ENCODE data around the gene GTPBP3.

GTPBP3 gene

GRCh38 chr19:17309198-17309964 is 28.0 kb upstream of the GTPBP3 start, which contains the start of gene DDA1:
TSS of gene DDA1 (plus strand) at chr19:17309563. CDS start at chr19:17309655, 92 bp downstream.
- peak; percentile 100 for DNase-seq

- DNase-seq: no peak
These were observed 27.3 kb upstream of the GTPBP3 start for GRCh38 chr19:17309965-17310461.

- peak; percentile 47 for DNase-seq
These were observed 25.7 kb upstream of the GTPBP3 start for GRCh38 chr19:17311455-17312188.

GRCh38 chr19:17312189-17313113 is 24.9 kb upstream of the GTPBP3 start:
- no peak for DNase-seq

- no peak for DNase-seq
These were observed 23.3 kb upstream of the GTPBP3 start for GRCh38 chr19:17314007-17314593.

GRCh38 chr19:17318966-17319365 is 18.4 kb upstream of the GTPBP3 start:
- DNase-seq: no peak

- DNase-seq: no peak
These were observed 17.7 kb upstream of the GTPBP3 start for GRCh38 chr19:17319473-17320238.

- DNase-seq: no peak
These were observed 16.9 kb upstream of the GTPBP3 start for GRCh38 chr19:17320435-17320834.

- no peak for DNase-seq
These were observed 15.5 kb upstream of the GTPBP3 start for GRCh38 chr19:17321655-17322489.

- DNase-seq: no peak
These were observed 14.5 kb upstream of the GTPBP3 start for GRCh38 chr19:17322854-17323253.

- DNase-seq: no peak
These were observed 13.9 kb upstream of the GTPBP3 start for GRCh38 chr19:17323300-17323963.

- DNase-seq: no peak
These were observed 13.4 kb upstream of the GTPBP3 start for GRCh38 chr19:17323964-17324332.

GRCh38 chr19:17324357-17325114 is 12.8 kb upstream of the GTPBP3 start:
- no peak for DNase-seq

GRCh38 chr19:17325133-17325532 is 12.2 kb upstream of the GTPBP3 start:
- no peak for DNase-seq

- no peak for DNase-seq
These were observed 11.3 kb upstream of the GTPBP3 start for GRCh38 chr19:17325881-17326594.

GRCh38 chr19:17326595-17326966 is 10.8 kb upstream of the GTPBP3 start:
- no peak for DNase-seq

- DNase-seq: no peak
These were observed 10.2 kb upstream of the GTPBP3 start for GRCh38 chr19:17327068-17327653.
